ENCODE measurements around the gene SLC46A3.

SLC46A3 gene

DNA sequence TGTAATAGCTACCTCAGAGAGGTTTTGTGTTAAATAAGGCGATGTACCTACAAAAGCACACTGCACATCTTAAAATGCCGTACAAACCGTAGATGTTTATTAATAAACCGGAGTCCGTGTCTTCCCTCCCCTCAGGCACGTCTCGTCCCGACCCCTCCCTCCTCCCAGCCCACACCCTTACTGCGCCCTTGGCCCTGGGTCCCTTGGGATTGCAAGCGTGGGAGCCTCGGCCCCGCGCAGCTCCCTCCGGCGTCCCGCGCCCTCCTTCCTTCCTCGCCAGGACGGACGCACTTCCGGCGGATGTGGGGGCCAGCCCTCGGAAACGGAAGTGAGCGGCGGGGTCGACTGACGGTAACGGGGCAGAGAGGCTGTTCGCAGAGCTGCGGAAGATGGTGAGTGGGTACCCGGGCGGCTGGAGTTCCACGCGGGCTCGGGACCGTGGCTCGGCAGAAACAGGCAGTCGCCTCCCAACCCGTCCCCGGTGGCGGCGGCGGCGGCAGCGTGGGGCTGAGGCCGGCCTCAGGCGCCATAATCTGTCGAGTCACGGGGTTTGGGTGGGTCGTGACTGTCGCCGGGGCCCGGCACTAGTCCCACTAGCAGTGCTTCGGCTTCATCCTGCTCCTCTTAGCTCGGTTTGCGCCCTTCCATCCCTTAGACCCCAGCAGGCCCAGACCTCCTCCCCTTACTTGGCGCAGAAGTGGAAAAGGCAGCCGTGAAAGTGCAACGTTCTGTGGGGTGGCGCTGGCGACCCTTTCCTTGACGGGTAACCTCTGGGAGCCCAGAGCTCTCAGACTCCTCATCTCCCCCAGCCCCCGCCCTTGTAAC is 59.8 kb downstream of the SLC46A3 start, which contains the start of gene POMP:
TSS of gene POMP (plus strand) at position 335 of the 825 bp plus-strand sequence. CDS start at position 390, 55 bp downstream.
- Histone ChIP-seq H3K36me3 (ENCODE audit: insufficient read depth, low read length) (peaks cover 46% of the 10 kb centered on the region), H3K4me2 (ENCODE audit: insufficient read depth, low read length) (peak within 1 kb of the TSS; percentile 61), H3K9ac (ENCODE audit: low read depth, low read length) (peak within 1 kb of the TSS; percentile 85), H3K27me3 (ENCODE audit: insufficient read depth, low read length, poor library complexity) (no peaks in the 10 kb centered on the region), H3K4me1 (ENCODE audit: insufficient read depth, low read length) (peaks cover 59% of the 10 kb centered on the region), H3K27ac (ENCODE audit: low read length) (peak within 1 kb of the TSS; percentile 92), H3K9me3 (ENCODE audit: insufficient read depth, low read length, severe bottlenecking) (no peaks in the 10 kb centered on the region), H2AFZ (ENCODE audit: low read depth, low read length) (peak within 1 kb of the TSS; percentile 76), H3K4me3 (ENCODE audit: low read depth in 1 of 2, low read length in 2 of 2) (peak within 1 kb of the TSS; percentile 71 to 86), H4K20me1 (ENCODE audit: insufficient read depth, low read length) (peaks cover 37% of the 10 kb centered on the region), H3K79me2 (ENCODE audit: insufficient read depth, low read length) (peaks cover 76% of the 10 kb centered on the region)
- TF ChIP-seq EZH2 (IDR thresholded peaks at IDR 0.05; ENCODE audit: borderline replicate concordance, low read depth, low read length, severe bottlenecking), result no peak
- TF ChIP-seq, protein P1, sequence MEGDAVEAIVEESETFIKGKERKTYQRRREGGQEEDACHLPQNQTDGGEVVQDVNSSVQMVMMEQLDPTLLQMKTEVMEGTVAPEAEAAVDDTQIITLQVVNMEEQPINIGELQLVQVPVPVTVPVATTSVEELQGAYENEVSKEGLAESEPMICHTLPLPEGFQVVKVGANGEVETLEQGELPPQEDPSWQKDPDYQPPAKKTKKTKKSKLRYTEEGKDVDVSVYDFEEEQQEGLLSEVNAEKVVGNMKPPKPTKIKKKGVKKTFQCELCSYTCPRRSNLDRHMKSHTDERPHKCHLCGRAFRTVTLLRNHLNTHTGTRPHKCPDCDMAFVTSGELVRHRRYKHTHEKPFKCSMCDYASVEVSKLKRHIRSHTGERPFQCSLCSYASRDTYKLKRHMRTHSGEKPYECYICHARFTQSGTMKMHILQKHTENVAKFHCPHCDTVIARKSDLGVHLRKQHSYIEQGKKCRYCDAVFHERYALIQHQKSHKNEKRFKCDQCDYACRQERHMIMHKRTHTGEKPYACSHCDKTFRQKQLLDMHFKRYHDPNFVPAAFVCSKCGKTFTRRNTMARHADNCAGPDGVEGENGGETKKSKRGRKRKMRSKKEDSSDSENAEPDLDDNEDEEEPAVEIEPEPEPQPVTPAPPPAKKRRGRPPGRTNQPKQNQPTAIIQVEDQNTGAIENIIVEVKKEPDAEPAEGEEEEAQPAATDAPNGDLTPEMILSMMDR (IDR thresholded peaks at IDR 0.05; ENCODE audit: borderline replicate concordance, extremely low read depth, low read length, poor library complexity, severe bottlenecking), result peak; percentile 38
- DNase-seq (peak; percentile 95), ATAC-seq (ENCODE audit: insufficient read depth, low read depth) (peak; percentile 92)

DNA sequence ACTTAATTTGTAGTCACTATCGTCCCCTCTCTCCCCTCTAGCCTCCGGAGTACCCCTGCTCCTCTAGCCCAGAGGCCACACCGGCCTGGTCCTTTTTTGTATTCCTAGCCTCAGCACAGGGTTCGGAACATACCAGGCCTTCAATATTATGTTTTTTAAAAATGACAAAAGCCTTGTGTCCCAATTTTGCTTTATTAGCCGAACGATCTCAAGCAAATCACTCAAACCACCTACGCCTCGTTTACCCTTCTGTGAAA is 60.3 kb downstream of the SLC46A3 start:
- Histone ChIP-seq H3K9me3 (ENCODE audit: insufficient read depth, low read length, severe bottlenecking) (no peaks in the 10 kb centered on the region), H3K4me3 (ENCODE audit: low read depth in 1 of 2, low read length in 2 of 2) (peak overlapping the region; percentile 71 to 86), H3K27ac (ENCODE audit: low read length) (peak overlapping the region; percentile 92), H3K36me3 (ENCODE audit: insufficient read depth, low read length) (peaks cover 40% of the 10 kb centered on the region), H4K20me1 (ENCODE audit: insufficient read depth, low read length) (peaks cover 33% of the 10 kb centered on the region), H3K4me2 (ENCODE audit: insufficient read depth, low read length) (peak overlapping the region; percentile 61), H3K27me3 (ENCODE audit: insufficient read depth, low read length, poor library complexity) (no peaks in the 10 kb centered on the region), H2AFZ (ENCODE audit: low read depth, low read length) (peak overlapping the region; percentile 76), H3K9ac (ENCODE audit: low read depth, low read length) (peak overlapping the region; percentile 85), H3K79me2 (ENCODE audit: insufficient read depth, low read length) (peaks cover 70% of the 10 kb centered on the region), H3K4me1 (ENCODE audit: insufficient read depth, low read length) (peaks cover 57% of the 10 kb centered on the region)
- peak; percentile 15; the same call in 1 of the 3 replicates for ATAC-seq (ENCODE audit: insufficient read depth, low read depth)
- DNase-seq, result no peak
- TF ChIP-seq, protein P1 (IDR thresholded peaks at IDR 0.05; ENCODE audit: borderline replicate concordance, extremely low read depth, low read length, poor library complexity, severe bottlenecking), result no peak
- TF ChIP-seq EZH2 (IDR thresholded peaks at IDR 0.05; ENCODE audit: borderline replicate concordance, low read depth, low read length, severe bottlenecking), result no peak

DNA sequence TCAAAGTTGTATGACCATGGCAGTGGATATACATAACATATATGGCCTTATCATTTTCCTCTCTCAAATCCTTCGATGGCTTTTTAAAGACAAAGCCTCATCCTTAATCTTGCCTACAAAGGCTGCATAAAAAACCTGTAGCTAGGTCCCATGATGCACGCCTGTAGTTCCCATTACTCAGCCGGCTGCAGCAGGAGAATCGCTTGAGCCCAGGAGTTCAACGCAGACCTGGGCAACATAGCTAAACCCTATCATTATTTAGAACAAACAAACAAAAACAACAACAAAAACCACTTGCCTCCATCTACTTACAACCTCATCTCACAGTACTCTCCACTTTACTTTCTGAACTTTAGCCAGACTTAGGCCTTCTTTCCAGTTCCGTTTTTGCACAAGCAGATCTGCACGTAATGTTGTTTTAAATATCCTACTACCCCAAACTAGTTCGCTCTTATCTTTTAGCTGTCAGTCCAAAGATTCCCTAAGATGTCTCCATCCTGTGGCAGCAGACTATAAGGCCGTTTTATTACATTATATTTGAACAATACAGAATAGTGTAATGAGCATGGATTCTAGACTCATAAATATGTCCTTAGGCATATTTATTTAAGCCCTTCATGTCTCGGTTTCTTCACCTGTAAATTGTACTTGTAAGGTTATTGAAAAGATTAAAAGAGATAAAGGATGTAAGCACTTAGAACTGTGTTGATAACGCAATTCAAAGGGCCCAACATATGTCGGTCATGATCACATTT is 60.8 kb downstream of the SLC46A3 start:
- ATAC-seq (ENCODE audit: insufficient read depth, low read depth) (no peak), DNase-seq (no peak)
- Histone ChIP-seq H3K4me3 (ENCODE audit: low read depth in 1 of 2, low read length in 2 of 2) (peak overlapping the region; percentile 71 to 86; a peak in 3 of 4 replicates), H3K36me3 (ENCODE audit: insufficient read depth, low read length) (peaks cover 35% of the 10 kb centered on the region), H3K27me3 (ENCODE audit: insufficient read depth, low read length, poor library complexity) (no peaks in the 10 kb centered on the region), H2AFZ (ENCODE audit: low read depth, low read length) (peak overlapping the region; percentile 76), H3K4me2 (ENCODE audit: insufficient read depth, low read length) (peak overlapping the region; percentile 61), H3K79me2 (ENCODE audit: insufficient read depth, low read length) (peaks cover 65% of the 10 kb centered on the region), H4K20me1 (ENCODE audit: insufficient read depth, low read length) (peaks cover 29% of the 10 kb centered on the region), H3K4me1 (ENCODE audit: insufficient read depth, low read length) (peaks cover 55% of the 10 kb centered on the region), H3K27ac (ENCODE audit: low read length) (peak overlapping the region; percentile 92), H3K9ac (ENCODE audit: low read depth, low read length) (peak overlapping the region; percentile 85), H3K9me3 (ENCODE audit: insufficient read depth, low read length, severe bottlenecking) (no peaks in the 10 kb centered on the region)
- TF ChIP-seq, protein P1 (IDR thresholded peaks at IDR 0.05; ENCODE audit: borderline replicate concordance, extremely low read depth, low read length, poor library complexity, severe bottlenecking), result peak; percentile 47
- TF ChIP-seq EZH2 (IDR thresholded peaks at IDR 0.05; ENCODE audit: borderline replicate concordance, low read depth, low read length, severe bottlenecking), result no peak

Measured in DND-41 (cell line).